ENCODE data around the gene GORASP2.

The GORASP2 gene

GRCh38 chr2:170928824-170929685 is at the start of gene GORASP2:
Gene GORASP2, plus strand, starts transcription at chr2:170929253. Its CDS starts 88 bp downstream, at chr2:170929341.
- peak; percentile 99 for DNase-seq (ENCODE audit: low read depth)
- H3K4me3 ChIP-seq (ENCODE audit: low read length): peak within 1 kb of the TSS; percentile 98
- no peak for TF ChIP-seq CTCF (conservative IDR thresholded peaks at IDR 0.05; ENCODE audit: low read depth, low read length)

GRCh38 chr2:170881840-170882239 is 47.2 kb upstream of the GORASP2 start:
- no peak for DNase-seq (ENCODE audit: low read depth)
- no peak for TF ChIP-seq CTCF (conservative IDR thresholded peaks at IDR 0.05; ENCODE audit: low read depth, low read length)
- H3K4me3 ChIP-seq (ENCODE audit: low read length): no peak overlapping the region

- no peak overlapping the region for H3K4me3 ChIP-seq (ENCODE audit: low read length)
- no peak for DNase-seq (ENCODE audit: low read depth)
- TF ChIP-seq CTCF (conservative IDR thresholded peaks at IDR 0.05; ENCODE audit: low read depth, low read length): no peak
These were observed 46.3 kb upstream of the GORASP2 start for GRCh38 chr2:170882758-170883157.

GRCh38 chr2:170883683-170884082 is 45.4 kb upstream of the GORASP2 start:
- TF ChIP-seq CTCF (conservative IDR thresholded peaks at IDR 0.05; ENCODE audit: low read depth, low read length): no peak
- no peak overlapping the region for H3K4me3 ChIP-seq (ENCODE audit: low read length)
- DNase-seq (ENCODE audit: low read depth): no peak

GRCh38 chr2:170885130-170885791 is 43.8 kb upstream of the GORASP2 start:
- no peak for TF ChIP-seq CTCF (conservative IDR thresholded peaks at IDR 0.05; ENCODE audit: low read depth, low read length)
- no peak overlapping the region for H3K4me3 ChIP-seq (ENCODE audit: low read length)
- DNase-seq (ENCODE audit: low read depth): no peak

- peak; percentile 14 for DNase-seq (ENCODE audit: low read depth)
- H3K4me3 ChIP-seq (ENCODE audit: low read length): no peak overlapping the region
These were observed 42.7 kb upstream of the GORASP2 start for GRCh38 chr2:170886386-170886785.

More at GRCh38 chr2:170886386-170886785, 42.7 kb upstream of the GORASP2 start:
- TF ChIP-seq CTCF (conservative IDR thresholded peaks at IDR 0.05; ENCODE audit: low read depth, low read length): no peak
